Measurements from ENCODE around the gene AKR1B1.

Gene AKR1B1

GRCh38 chr7:134405299-134405698 lies 53.6 kb downstream of the AKR1B1 start:
- Histone ChIP-seq H3K4me3 (ENCODE audit: insufficient read length, low read depth) (no peak overlapping the region), H3K27me3 (ENCODE audit: insufficient read depth, insufficient read length) (no peaks in the 10 kb centered on the region), H3K9ac (ENCODE audit: insufficient read length, low read depth) (no peak overlapping the region), H3K9me3 (ENCODE audit: insufficient read depth, low read length) (no peaks in the 10 kb centered on the region), H3K36me3 (ENCODE audit: insufficient read depth, insufficient read length, low read length) (no peaks in the 10 kb centered on the region), H3K4me1 (ENCODE audit: insufficient read depth, insufficient read length) (no peaks in the 10 kb centered on the region)
- TF ChIP-seq SUZ12 (IDR thresholded peaks at IDR 0.05; ENCODE audit: extremely low read depth, insufficient read depth, insufficient read length) (no peak), YY1 (IDR thresholded peaks at IDR 0.05; ENCODE audit: insufficient read depth, insufficient read length) (no peak)
- no peak for DNase-seq (ENCODE audit: low read depth, low spot score)

GRCh38 chr7:134403062-134403461 lies 55.8 kb downstream of the AKR1B1 start:
- TF ChIP-seq ZNF274 (IDR thresholded peaks at IDR 0.05; ENCODE audit: low read depth, low read length) (no peak), YY1 (IDR thresholded peaks at IDR 0.05; ENCODE audit: insufficient read depth, insufficient read length) (no peak), SUZ12 (IDR thresholded peaks at IDR 0.05; ENCODE audit: extremely low read depth, insufficient read depth, insufficient read length) (no peak)
- H3K27me3 ChIP-seq (ENCODE audit: insufficient read depth, insufficient read length) = no peaks in the 10 kb centered on the region

GRCh38 chr7:134400859-134401258 lies 58.0 kb downstream of the AKR1B1 start:
- Histone ChIP-seq H3K27me3 (ENCODE audit: insufficient read depth, insufficient read length) (no peaks in the 10 kb centered on the region), H3K36me3 (ENCODE audit: insufficient read depth, insufficient read length, low read length) (no peaks in the 10 kb centered on the region), H3K4me3 (ENCODE audit: insufficient read length, low read depth) (no peak overlapping the region), H3K9me3 (ENCODE audit: insufficient read depth, low read length) (no peaks in the 10 kb centered on the region), H3K4me1 (ENCODE audit: insufficient read depth, insufficient read length) (no peaks in the 10 kb centered on the region), H3K9ac (ENCODE audit: insufficient read length, low read depth) (no peak overlapping the region)
- DNase-seq (ENCODE audit: low read depth, low spot score) = no peak
- TF ChIP-seq YY1 (IDR thresholded peaks at IDR 0.05; ENCODE audit: insufficient read depth, insufficient read length) (no peak), ZNF274 (IDR thresholded peaks at IDR 0.05; ENCODE audit: low read depth, low read length) (no peak), SUZ12 (IDR thresholded peaks at IDR 0.05; ENCODE audit: extremely low read depth, insufficient read depth, insufficient read length) (no peak)

More at GRCh38 chr7:134403062-134403461, 55.8 kb downstream of the AKR1B1 start:
- Histone ChIP-seq H3K9ac (ENCODE audit: insufficient read length, low read depth) (no peak overlapping the region), H3K9me3 (ENCODE audit: insufficient read depth, low read length) (no peaks in the 10 kb centered on the region), H3K4me3 (ENCODE audit: insufficient read length, low read depth) (no peak overlapping the region), H3K36me3 (ENCODE audit: insufficient read depth, insufficient read length, low read length) (no peaks in the 10 kb centered on the region), H3K4me1 (ENCODE audit: insufficient read depth, insufficient read length) (no peaks in the 10 kb centered on the region)
- DNase-seq (ENCODE audit: low read depth, low spot score) = no peak

- H3K9ac ChIP-seq (ENCODE audit: insufficient read length, low read depth) = no peak overlapping the region
- no peak for DNase-seq (ENCODE audit: low read depth, low spot score)
- TF ChIP-seq SUZ12 (IDR thresholded peaks at IDR 0.05; ENCODE audit: extremely low read depth, insufficient read depth, insufficient read length) (no peak), YY1 (IDR thresholded peaks at IDR 0.05; ENCODE audit: insufficient read depth, insufficient read length) (no peak), ZNF274 (IDR thresholded peaks at IDR 0.05; ENCODE audit: low read depth, low read length) (no peak)
- H3K4me1 ChIP-seq (ENCODE audit: insufficient read depth, insufficient read length) = no peaks in the 10 kb centered on the region
- no peaks in the 10 kb centered on the region for H3K36me3 ChIP-seq (ENCODE audit: insufficient read depth, insufficient read length, low read length)
- no peaks in the 10 kb centered on the region for H3K27me3 ChIP-seq (ENCODE audit: insufficient read depth, insufficient read length)
- H3K4me3 ChIP-seq (ENCODE audit: insufficient read length, low read depth) = no peak overlapping the region
- no peaks in the 10 kb centered on the region for H3K9me3 ChIP-seq (ENCODE audit: insufficient read depth, low read length)
Measured at GRCh38 chr7:134396031-134396430, 62.9 kb downstream of the AKR1B1 start.

- Histone ChIP-seq H3K4me3 (ENCODE audit: insufficient read length, low read depth) (no peak overlapping the region), H3K27me3 (ENCODE audit: insufficient read depth, insufficient read length) (no peaks in the 10 kb centered on the region), H3K36me3 (ENCODE audit: insufficient read depth, insufficient read length, low read length) (no peaks in the 10 kb centered on the region), H3K9me3 (ENCODE audit: insufficient read depth, low read length) (no peaks in the 10 kb centered on the region), H3K9ac (ENCODE audit: insufficient read length, low read depth) (no peak overlapping the region), H3K4me1 (ENCODE audit: insufficient read depth, insufficient read length) (no peaks in the 10 kb centered on the region)
- no peak for TF ChIP-seq SUZ12 (IDR thresholded peaks at IDR 0.05; ENCODE audit: extremely low read depth, insufficient read depth, insufficient read length)
- no peak for TF ChIP-seq YY1 (IDR thresholded peaks at IDR 0.05; ENCODE audit: insufficient read depth, insufficient read length)
- no peak for TF ChIP-seq ZNF274 (IDR thresholded peaks at IDR 0.05; ENCODE audit: low read depth, low read length)
- DNase-seq (ENCODE audit: low read depth, low spot score) = no peak
Measured at GRCh38 chr7:134395604-134396003, 63.3 kb downstream of the AKR1B1 start.

- Histone ChIP-seq H3K27me3 (ENCODE audit: insufficient read depth, insufficient read length) (no peaks in the 10 kb centered on the region), H3K9me3 (ENCODE audit: insufficient read depth, low read length) (no peaks in the 10 kb centered on the region), H3K36me3 (ENCODE audit: insufficient read depth, insufficient read length, low read length) (no peaks in the 10 kb centered on the region), H3K4me3 (ENCODE audit: insufficient read length, low read depth) (no peak overlapping the region), H3K4me1 (ENCODE audit: insufficient read depth, insufficient read length) (no peaks in the 10 kb centered on the region), H3K9ac (ENCODE audit: insufficient read length, low read depth) (no peak overlapping the region)
- DNase-seq (ENCODE audit: low read depth, low spot score) = no peak
- TF ChIP-seq SUZ12 (IDR thresholded peaks at IDR 0.05; ENCODE audit: extremely low read depth, insufficient read depth, insufficient read length) = no peak
- TF ChIP-seq ZNF274 (IDR thresholded peaks at IDR 0.05; ENCODE audit: low read depth, low read length) = no peak
- no peak for TF ChIP-seq YY1 (IDR thresholded peaks at IDR 0.05; ENCODE audit: insufficient read depth, insufficient read length)
Measured at GRCh38 chr7:134394056-134394455, 64.8 kb downstream of the AKR1B1 start.
